GM12873 (cell line): ENCODE data around the gene MRPS27.

Source experiments
- TF ChIP-seq, protein P1 (sequence below): IDR thresholded peaks from 2 replicates; pipeline ENCODE4 v1.5.1; 2012; ENCODE audit warnings: low read depth, mild to moderate bottlenecking, moderate library complexity, low read length, control low read depth; ENCODE audit not compliant: insufficient read depth; ENCODE audit errors: missing control alignments

The MRPS27 gene

DNA sequence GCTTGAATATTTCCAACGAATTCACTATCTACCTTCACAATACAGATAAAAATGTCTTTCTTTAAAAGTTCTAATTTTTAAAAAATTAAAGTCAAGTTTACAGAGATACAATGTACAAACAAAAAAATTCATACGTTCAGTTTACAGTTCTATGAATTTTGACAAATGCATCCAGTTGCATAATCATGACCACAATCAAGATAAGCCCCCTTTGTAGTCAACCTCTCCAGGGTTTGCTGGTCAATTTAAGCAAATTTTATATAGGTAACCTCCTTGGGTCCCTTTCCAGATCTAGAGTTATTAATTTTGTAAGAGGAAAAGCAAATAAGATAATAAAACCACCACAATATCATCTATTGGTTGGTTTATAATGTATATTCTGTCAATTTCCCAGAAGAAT lies 76.3 kb downstream of the MRPS27 start:
- TF ChIP-seq, protein P1, sequence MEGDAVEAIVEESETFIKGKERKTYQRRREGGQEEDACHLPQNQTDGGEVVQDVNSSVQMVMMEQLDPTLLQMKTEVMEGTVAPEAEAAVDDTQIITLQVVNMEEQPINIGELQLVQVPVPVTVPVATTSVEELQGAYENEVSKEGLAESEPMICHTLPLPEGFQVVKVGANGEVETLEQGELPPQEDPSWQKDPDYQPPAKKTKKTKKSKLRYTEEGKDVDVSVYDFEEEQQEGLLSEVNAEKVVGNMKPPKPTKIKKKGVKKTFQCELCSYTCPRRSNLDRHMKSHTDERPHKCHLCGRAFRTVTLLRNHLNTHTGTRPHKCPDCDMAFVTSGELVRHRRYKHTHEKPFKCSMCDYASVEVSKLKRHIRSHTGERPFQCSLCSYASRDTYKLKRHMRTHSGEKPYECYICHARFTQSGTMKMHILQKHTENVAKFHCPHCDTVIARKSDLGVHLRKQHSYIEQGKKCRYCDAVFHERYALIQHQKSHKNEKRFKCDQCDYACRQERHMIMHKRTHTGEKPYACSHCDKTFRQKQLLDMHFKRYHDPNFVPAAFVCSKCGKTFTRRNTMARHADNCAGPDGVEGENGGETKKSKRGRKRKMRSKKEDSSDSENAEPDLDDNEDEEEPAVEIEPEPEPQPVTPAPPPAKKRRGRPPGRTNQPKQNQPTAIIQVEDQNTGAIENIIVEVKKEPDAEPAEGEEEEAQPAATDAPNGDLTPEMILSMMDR: no peak

DNA sequence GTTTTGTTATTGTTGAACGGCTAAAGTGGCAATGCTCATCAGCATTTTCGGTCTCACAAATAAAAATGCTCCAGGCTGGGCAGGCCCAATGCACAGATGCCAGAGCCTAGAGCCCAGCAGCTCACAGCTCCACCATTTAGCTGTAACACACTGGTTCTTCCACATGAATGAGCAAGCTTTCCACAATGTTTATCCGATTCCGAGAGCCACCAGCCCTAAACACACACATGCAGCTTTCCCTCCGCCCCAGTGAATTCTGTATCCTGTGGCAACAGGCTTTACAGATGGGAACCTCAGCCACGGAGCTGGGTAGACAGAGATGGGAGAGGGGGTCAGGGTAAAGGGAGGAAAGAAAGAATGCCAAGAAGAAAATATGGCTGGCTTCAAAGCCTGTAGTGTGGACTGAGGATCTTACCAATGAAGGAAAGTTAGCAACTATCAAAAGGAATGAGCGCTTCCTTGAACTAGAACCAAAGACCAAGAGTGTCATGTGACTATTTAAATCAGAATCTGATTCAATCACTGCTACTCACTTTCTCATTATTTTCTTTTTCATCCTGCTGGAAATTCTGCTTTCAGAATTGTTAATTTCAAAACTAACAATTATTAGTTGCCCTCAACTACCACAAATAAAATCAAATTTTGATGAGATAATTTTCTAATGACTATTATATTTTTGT lies 77.1 kb downstream of the MRPS27 start:
- TF ChIP-seq, protein P1: no peak

DNA sequence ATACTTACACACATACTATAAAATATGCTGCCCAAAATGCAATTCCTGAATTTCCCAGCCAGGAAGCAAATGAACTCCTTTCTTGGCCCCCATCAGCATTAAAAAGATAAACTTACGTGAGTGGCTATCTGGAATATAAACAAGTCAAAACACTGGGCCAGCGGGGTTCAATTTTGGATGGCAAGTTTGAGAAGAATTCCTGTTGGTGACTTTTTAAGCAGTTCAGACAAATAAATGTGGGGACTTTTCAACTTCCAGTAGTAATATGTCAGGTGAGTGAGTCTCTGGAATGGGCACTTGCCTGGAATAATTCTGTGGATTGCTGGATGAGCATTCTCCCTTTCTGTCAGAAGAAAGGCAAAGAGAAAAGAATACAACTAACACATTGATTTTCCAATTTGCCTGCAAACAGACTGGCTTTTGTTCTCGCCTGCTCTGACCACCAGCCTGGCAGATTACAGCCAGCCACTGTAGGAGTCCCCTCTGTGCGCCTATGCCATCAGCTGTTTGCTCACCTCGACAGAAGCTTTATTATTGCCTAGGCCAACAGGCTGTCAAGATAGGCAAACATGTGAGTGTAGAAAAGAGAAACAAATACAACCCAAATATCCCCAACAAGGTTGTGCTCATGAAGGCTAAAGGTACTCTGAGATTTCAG lies 78.6 kb downstream of the MRPS27 start:
- TF ChIP-seq, protein P1: no peak

DNA sequence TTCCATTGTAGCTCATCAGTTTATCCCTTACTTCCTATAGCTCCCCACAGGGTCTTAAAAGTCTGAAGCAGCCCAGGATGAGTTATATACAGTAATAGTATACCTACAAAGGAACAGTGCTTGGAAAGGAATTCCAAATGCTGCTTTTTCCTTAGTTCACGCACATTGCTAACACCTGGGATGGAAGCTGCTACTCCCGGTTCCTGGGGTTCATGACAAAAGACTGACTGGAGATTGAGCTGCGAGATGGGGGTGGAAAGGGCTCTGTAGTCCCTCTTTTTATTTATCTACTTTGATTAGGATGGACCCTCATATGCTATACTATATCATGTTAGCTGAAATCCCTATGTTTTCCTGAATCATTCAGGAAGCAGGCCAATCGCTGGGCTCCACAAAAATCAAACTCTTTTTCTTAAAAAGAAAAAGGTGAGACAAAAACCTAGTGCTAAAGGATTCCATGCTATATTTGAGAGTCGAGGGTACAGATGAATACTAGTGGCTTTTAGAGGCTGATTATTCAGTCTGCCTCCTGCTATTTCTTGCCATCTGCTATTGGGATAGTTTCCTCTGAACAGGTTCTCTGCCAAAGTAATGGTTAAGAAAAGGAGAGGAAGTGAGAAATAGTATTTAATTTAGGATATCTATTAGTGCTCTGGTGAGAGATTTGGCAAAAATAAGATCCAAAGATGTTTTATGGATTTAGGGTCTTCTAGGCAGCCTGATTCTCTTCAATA lies 81.2 kb downstream of the MRPS27 start:
- TF ChIP-seq, protein P1: no peak

DNA sequence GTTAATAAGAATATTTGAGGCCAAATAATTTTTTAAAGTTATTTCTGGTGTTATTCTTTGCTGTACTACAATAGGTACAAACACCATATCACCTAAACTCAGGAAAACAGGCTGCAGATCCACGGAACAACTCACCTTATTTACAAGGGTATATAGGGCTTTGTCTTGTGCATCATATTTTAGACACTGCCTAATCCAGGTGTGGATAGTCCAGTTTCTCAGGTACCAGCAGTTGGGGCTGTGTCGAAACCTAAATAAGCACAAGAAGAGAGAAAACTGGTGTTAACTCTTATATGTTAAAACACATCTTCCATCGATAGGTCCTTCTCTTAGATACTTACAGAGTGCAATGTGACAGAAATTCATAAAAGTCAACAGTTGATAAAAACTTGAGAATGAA lies 82.2 kb downstream of the MRPS27 start:
- TF ChIP-seq, protein P1: no peak

DNA sequence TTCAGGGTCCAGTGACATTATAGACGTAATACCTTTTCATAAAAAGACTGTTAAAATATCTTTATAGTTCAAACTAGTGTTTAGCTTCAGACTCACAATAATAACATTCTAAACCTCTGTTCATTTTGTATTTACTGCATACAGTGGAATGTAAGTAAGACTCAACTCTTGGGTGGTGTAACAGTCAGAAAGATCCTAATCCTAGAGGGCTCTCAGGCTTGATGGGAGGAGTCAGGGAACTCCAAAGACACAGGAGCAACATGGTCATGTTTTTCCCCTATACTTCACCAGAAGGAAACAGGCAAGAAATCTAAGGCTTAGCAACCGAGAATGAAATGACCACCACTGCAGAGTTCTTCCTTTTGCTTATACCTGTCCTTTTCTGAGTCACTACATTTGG lies 82.6 kb downstream of the MRPS27 start:
- TF ChIP-seq, protein P1: no peak

DNA sequence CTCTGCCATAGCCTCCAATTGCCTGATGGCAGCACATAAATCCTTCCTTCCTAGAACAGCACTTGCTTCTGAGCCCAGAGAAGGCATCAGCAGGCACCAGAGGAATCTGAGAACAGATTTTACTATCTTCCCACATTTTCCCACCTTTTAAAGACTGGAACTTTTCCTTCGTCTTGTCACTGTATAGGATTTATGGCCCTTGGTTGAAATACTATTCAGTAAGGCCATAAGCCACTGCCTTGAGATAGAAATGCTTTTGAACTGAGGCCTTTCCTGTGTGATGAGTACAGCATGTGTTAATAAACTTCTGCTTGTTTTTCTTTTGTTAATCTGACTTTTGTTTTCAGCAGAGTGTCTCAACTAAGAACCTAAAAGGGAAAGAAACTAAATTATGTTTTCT lies 84.3 kb downstream of the MRPS27 start:
- TF ChIP-seq, protein P1: no peak
